Suprapubic skin (tissue), 3 donors: Measurements from ENCODE around the gene NPTX1.

Experiments
- EP300 ChIP-seq: sonication (generic); formaldehyde crosslinking; IDR thresholded peaks from one replicate; pipeline ENCODE4 v1.6.1; 2017; ENCODE audit warnings: antibody characterized with exemption
- TF ChIP-seq, protein P1 (sequence below), 2 donors: fragments of 200-600 bp in 1 of 2; fragments of 450-650 bp in 1 of 2; sonication (generic) in 1 of 2; IDR thresholded peaks; one replicate each; pipeline ENCODE4 v1.5.1; 2016 to 2019; ENCODE audit warnings: antibody characterized with exemption in 2 of 2, mild to moderate bottlenecking in 1 of 2, moderate library complexity in 1 of 2

DNA sequence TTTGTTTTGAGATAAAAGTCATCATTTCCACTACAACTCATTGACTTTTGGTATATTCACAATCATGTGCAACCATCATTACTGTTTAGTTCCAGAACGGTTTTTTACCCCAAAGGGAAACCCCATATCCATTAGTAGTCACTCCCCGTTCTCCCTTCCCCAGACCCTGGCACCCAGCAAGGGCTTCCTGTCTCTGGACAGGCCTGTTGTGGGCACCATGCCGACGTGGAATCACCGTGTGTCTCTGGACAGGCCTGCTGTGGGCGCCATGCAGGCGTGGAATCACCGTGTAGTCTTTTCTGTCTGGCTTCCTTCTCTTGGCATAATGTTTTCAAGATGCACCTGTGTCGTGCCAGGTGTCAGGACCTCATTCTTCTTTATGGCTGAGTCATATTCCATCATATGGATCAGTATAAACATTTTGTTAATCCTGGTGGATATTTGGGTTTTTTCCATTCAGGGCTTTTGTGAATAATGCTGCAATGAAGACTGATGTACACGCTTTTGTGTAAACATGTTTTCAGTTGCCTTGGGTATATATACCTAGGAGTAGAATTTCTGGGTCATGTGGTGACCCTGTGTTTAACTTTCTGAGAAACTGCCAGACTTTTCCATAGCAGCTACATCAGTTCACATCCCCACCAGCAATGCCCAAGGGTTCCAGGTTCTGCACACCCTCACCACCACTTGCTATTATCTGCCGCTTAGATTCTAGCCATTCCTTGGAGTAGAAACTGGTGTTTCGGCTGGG is 42.3 kb downstream of the NPTX1 start:
- TF ChIP-seq EP300: no peak
- TF ChIP-seq, protein P1, sequence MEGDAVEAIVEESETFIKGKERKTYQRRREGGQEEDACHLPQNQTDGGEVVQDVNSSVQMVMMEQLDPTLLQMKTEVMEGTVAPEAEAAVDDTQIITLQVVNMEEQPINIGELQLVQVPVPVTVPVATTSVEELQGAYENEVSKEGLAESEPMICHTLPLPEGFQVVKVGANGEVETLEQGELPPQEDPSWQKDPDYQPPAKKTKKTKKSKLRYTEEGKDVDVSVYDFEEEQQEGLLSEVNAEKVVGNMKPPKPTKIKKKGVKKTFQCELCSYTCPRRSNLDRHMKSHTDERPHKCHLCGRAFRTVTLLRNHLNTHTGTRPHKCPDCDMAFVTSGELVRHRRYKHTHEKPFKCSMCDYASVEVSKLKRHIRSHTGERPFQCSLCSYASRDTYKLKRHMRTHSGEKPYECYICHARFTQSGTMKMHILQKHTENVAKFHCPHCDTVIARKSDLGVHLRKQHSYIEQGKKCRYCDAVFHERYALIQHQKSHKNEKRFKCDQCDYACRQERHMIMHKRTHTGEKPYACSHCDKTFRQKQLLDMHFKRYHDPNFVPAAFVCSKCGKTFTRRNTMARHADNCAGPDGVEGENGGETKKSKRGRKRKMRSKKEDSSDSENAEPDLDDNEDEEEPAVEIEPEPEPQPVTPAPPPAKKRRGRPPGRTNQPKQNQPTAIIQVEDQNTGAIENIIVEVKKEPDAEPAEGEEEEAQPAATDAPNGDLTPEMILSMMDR (IDR thresholded peaks at IDR 0.05): no peak
